ENCODE data around the gene CAD.

Gene CAD

DNA sequence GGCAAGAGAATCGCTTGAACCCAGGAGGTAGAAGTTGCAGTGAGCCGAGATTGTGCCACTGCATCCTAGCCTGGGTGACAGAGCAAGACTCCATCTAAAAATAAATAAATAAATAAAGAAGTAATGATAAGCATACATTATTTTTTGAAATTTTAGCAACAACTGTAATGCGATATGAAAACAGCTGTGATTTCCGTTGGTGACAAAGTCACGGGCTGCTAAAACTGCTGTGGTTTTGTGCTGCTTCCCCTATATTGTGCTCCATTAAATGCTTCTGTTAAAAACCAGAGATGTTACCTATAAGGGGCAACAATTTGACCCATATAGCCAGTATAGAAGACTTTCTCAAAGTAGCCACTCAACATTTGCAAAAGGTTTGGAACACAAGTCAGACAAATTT is 73.4 kb downstream of the CAD start:
- H3K27ac ChIP-seq: no peak overlapping the region

DNA sequence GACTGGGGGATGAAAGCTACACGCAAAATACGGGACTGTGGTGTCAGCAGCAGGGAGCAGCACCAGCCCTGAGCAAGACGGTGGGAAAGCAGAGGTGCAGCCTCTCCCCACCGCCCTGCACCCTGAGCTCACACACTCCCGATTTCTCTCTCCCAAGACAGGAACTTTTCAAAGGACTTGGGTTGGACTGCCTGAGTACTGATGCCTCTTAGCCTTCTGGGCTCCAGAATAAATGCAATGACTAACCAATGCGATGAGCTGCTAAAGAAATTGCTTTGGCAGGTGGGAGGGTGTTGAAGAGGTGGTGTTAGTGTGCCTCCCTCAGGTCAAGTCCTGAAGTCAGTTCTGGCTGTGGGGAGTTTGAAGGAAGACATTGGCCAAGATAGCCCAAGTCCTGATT is 74.7 kb downstream of the CAD start:
- no peaks in the 10 kb centered on the region for H4K20me1 ChIP-seq (ENCODE audit: insufficient read depth)
- H3K36me3 ChIP-seq (ENCODE audit: insufficient read depth): no peaks in the 10 kb centered on the region
- H3K9ac ChIP-seq: no peak overlapping the region
- H3K27ac ChIP-seq: no peak overlapping the region
- no peak overlapping the region for H3K4me3 ChIP-seq (IDR thresholded peaks at IDR 0.05; ENCODE audit: insufficient read depth, low read depth, low read length)
- TF ChIP-seq CTCF (conservative IDR thresholded peaks at IDR 0.05; ENCODE audit: low read depth, low read length): no peak
- no peaks in the 10 kb centered on the region for H3K4me1 ChIP-seq (ENCODE audit: low read depth, poor library complexity, severe bottlenecking)
- H2AFZ ChIP-seq (ENCODE audit: low read depth): no peak overlapping the region
- no peaks in the 10 kb centered on the region for H3K79me2 ChIP-seq (ENCODE audit: insufficient read depth, low read depth)
- no peak overlapping the region for H3K4me2 ChIP-seq
- no peaks in the 10 kb centered on the region for H3K27me3 ChIP-seq (ENCODE audit: insufficient read depth, low read depth)

More for the DNA sequence above, 73.4 kb downstream of the CAD start:
- Histone ChIP-seq H3K27me3 (ENCODE audit: insufficient read depth, low read depth) (no peaks in the 10 kb centered on the region), H3K79me2 (ENCODE audit: insufficient read depth, low read depth) (no peaks in the 10 kb centered on the region), H3K36me3 (ENCODE audit: insufficient read depth) (no peaks in the 10 kb centered on the region), H3K4me2 (no peak overlapping the region), H2AFZ (ENCODE audit: low read depth) (no peak overlapping the region), H3K4me3 (IDR thresholded peaks at IDR 0.05; ENCODE audit: insufficient read depth, low read depth, low read length) (no peak overlapping the region), H3K4me1 (ENCODE audit: low read depth, poor library complexity, severe bottlenecking) (no peaks in the 10 kb centered on the region), H3K9ac (no peak overlapping the region), H4K20me1 (ENCODE audit: insufficient read depth) (no peaks in the 10 kb centered on the region)
- TF ChIP-seq CTCF (conservative IDR thresholded peaks at IDR 0.05; ENCODE audit: low read depth, low read length): no peak

Data from KMS-11 (cell line).